SK-N-SH treated with all-trans-retinoic acid at 6 μM for 48 hours (cell line): ENCODE measurements around the gene PRLH.
"Not testable (repeated sequence)": the region's sequence is repeated elsewhere in the genome, so short reads cannot be mapped to it uniquely, and the experiment has no call there.

Source experiments
- ATAC-seq: fragments of 200-7000 bp; cut with Tn5 transposase; 3 replicates; pipeline ENCODE4 v1.9.1; 2020; ENCODE audit warnings: mild to moderate bottlenecking, moderate library complexity
- ARNTL ChIP-seq: fragments of 450-650 bp; formaldehyde crosslinking; IDR thresholded peaks from 2 replicates; pipeline ENCODE4 v1.5.0; 2020; ENCODE audit warnings: low read depth, mild to moderate bottlenecking, moderate library complexity, borderline replicate concordance
- BACH2 ChIP-seq: fragments of 250-450 bp; sonication (Bioruptor Pico); IDR thresholded peaks from 2 replicates; pipeline ENCODE4 v1.9.0; 2021; ENCODE audit warnings: mild to moderate bottlenecking, borderline replicate concordance
- CREB5 ChIP-seq: fragments of 250-450 bp; sonication (Bioruptor Pico); IDR thresholded peaks from 2 replicates; pipeline ENCODE4 v1.5.1; 2020; ENCODE audit warnings: low read depth, mild to moderate bottlenecking, moderate library complexity
- CSDC2 ChIP-seq: fragments of 250-450 bp; sonication (Bioruptor Pico); IDR thresholded peaks from 2 replicates; pipeline ENCODE4 v1.5.0; 2020; ENCODE audit warnings: mild to moderate bottlenecking, moderate library complexity
- ESRRG ChIP-seq: fragments of 250-450 bp; sonication (Bioruptor Pico); IDR thresholded peaks from 2 replicates; pipeline ENCODE4 v1.6.1; 2021; ENCODE audit warnings: mild to moderate bottlenecking
- GLIS3 ChIP-seq: fragments of 250-450 bp; sonication (Bioruptor Pico); IDR thresholded peaks from 2 replicates; pipeline ENCODE4 v1.5.0; 2020; ENCODE audit warnings: mild to moderate bottlenecking, moderate library complexity
- ISL1 ChIP-seq: fragments of 250-450 bp; sonication (Bioruptor Pico); IDR thresholded peaks from 2 replicates; pipeline ENCODE4 v2.1.2; 2022; ENCODE audit warnings: mild to moderate bottlenecking, moderate library complexity
- OSR1 ChIP-seq: fragments of 250-450 bp; sonication (Bioruptor Pico); IDR thresholded peaks from 2 replicates; pipeline ENCODE4 v1.8.0; 2022; ENCODE audit warnings: moderate library complexity, mild to moderate bottlenecking, inconsistent platforms
- PATZ1 ChIP-seq: fragments of 250-450 bp; sonication (Bioruptor Pico); IDR thresholded peaks from 2 replicates; pipeline ENCODE4 v1.8.0; 2020; ENCODE audit warnings: mild to moderate bottlenecking, moderate library complexity, borderline replicate concordance
- POU6F1 ChIP-seq: fragments of 250-450 bp; sonication (Bioruptor Pico); IDR thresholded peaks from 2 replicates; pipeline ENCODE4 v1.8.0; 2021; ENCODE audit warnings: low read depth, mild to moderate bottlenecking, moderate library complexity, borderline replicate concordance
- PPARA ChIP-seq: fragments of 250-450 bp; sonication (Bioruptor Pico); IDR thresholded peaks from 2 replicates; pipeline ENCODE4 v1.5.0; 2020; ENCODE audit warnings: mild to moderate bottlenecking, borderline replicate concordance
- TCF4 ChIP-seq: fragments of 250-450 bp; sonication (Bioruptor Pico); IDR thresholded peaks from 2 replicates; pipeline ENCODE4 v1.8.0; 2021; ENCODE audit warnings: mild to moderate bottlenecking, moderate library complexity, borderline replicate concordance
- TOX ChIP-seq: fragments of 250-450 bp; sonication (Bioruptor Pico); IDR thresholded peaks from 2 replicates; pipeline ENCODE4 v1.8.0; 2021; ENCODE audit warnings: mild to moderate bottlenecking, moderate library complexity, borderline replicate concordance
- TSHZ2 ChIP-seq: fragments of 250-450 bp; sonication (Bioruptor Pico); IDR thresholded peaks from 2 replicates; pipeline ENCODE4 v1.5.0; 2020; ENCODE audit warnings: mild to moderate bottlenecking, moderate library complexity
- ZC3H10 ChIP-seq: fragments of 250-450 bp; sonication (Bioruptor Pico); IDR thresholded peaks from 2 replicates; pipeline ENCODE4 v1.5.1; 2021; ENCODE audit warnings: mild to moderate bottlenecking, moderate library complexity
- ZFP30 ChIP-seq: fragments of 450-650 bp; formaldehyde crosslinking; IDR thresholded peaks from 2 replicates; pipeline ENCODE4 v1.5.0; 2022; ENCODE audit warnings: mild to moderate bottlenecking, moderate library complexity

Gene PRLH

GRCh38 chr2:237595829-237596519, 29.6 kb downstream of the PRLH start:
- ATAC-seq: not testable (repeated sequence)

GRCh38 chr2:237596520-237597195, 30.3 kb downstream of the PRLH start:
- no peak; the same call in 2 of the 3 replicates for ATAC-seq
- TF ChIP-seq GLIS3 (CRISPR knock-in tag): no peak
- TF ChIP-seq OSR1 (CRISPR knock-in tag): no peak
- no peak for TF ChIP-seq CSDC2 (CRISPR knock-in tag)
- no peak for TF ChIP-seq CREB5
- TF ChIP-seq TCF4: no peak
- no peak for TF ChIP-seq ZC3H10 (CRISPR knock-in tag)
- no peak for TF ChIP-seq TSHZ2 (CRISPR knock-in tag)
- no peak for TF ChIP-seq PATZ1 (CRISPR knock-in tag)
- TF ChIP-seq BACH2 (CRISPR knock-in tag): no peak

- no peak for TF ChIP-seq ISL1 (CRISPR knock-in tag)
- TF ChIP-seq, all 23 proteins: peak for 0
- ATAC-seq: no peak
Measured at GRCh38 chr2:237597196-237598145, 31.1 kb downstream of the PRLH start.

- no peak for ATAC-seq
- TF ChIP-seq CREB5: no peak
- TF ChIP-seq ESRRG (CRISPR knock-in tag): no peak
- no peak for TF ChIP-seq ZFP30 (CRISPR knock-in tag)
- no peak for TF ChIP-seq TSHZ2 (CRISPR knock-in tag)
- no peak for TF ChIP-seq GLIS3 (CRISPR knock-in tag)
- TF ChIP-seq ARNTL (CRISPR knock-in tag): no peak
- TF ChIP-seq PPARA: no peak
- no peak for TF ChIP-seq TCF4
- TF ChIP-seq TOX (CRISPR knock-in tag): no peak
- TF ChIP-seq POU6F1: no peak
- TF ChIP-seq PATZ1 (CRISPR knock-in tag): no peak
Measured at GRCh38 chr2:237598468-237599208, 32.3 kb downstream of the PRLH start.
